Camera-type eye (tissue), 1 donor: ENCODE measurements around the gene H6PD. TPM values are rescaled to one million over a fixed set of nuclear protein-coding genes. Genes with fewer than 3 reads are reported as not detected.

Source experiments
- total RNA-seq: library from RNA; depleted of rRNA; stranded (reverse); fragments of >200 nt; gene quantifications from one replicate; pipeline ENCODE4 v1.2.3, GENCODE V29; 2014

The H6PD gene, protein sequence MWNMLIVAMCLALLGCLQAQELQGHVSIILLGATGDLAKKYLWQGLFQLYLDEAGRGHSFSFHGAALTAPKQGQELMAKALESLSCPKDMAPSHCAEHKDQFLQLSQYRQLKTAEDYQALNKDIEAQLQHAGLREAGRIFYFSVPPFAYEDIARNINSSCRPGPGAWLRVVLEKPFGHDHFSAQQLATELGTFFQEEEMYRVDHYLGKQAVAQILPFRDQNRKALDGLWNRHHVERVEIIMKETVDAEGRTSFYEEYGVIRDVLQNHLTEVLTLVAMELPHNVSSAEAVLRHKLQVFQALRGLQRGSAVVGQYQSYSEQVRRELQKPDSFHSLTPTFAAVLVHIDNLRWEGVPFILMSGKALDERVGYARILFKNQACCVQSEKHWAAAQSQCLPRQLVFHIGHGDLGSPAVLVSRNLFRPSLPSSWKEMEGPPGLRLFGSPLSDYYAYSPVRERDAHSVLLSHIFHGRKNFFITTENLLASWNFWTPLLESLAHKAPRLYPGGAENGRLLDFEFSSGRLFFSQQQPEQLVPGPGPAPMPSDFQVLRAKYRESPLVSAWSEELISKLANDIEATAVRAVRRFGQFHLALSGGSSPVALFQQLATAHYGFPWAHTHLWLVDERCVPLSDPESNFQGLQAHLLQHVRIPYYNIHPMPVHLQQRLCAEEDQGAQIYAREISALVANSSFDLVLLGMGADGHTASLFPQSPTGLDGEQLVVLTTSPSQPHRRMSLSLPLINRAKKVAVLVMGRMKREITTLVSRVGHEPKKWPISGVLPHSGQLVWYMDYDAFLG
- 34.1 TPM for total RNA-seq

DNA sequence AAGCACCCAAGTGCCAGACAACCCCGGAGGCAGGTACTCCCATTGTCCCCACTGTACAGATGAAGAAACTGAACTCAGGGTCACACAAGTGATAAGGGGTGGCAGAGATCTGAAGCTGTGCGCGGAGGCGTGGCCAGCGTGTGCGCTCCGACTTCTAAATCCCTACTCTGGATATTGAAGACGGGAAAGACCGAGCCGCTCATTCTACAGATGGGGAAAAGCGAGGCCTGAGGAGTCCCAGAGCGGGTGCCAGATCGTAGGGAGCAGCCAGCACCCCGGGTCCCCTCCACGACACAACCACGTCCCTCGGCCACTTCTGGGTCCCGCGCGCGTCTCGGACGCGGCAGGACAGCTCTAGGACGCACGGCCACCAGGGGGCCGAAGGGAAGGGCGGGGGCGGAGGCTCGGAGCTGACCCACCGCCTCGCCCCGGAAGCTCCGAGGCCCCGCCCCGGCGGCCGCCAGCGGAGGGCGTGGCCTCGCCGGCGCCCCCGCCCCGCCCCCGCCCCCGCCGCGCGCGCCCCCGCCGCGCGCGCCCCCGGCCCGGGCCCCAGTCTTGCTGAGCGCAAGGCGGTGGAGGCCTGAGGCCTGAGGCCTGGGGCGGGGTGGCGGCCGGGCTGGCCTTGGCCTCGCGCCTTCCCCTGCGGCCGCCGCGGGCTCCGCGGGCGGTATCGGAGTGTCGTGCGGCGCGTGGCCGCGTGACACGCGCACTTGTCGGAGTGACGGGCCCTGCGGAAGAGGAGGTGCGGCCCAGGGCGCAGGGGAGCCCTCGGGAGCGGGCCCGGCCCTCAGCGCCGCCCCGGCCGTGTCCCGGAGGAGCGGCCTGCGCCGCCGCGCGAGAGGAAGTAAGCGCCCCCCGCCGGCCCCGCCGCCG is at the start of gene H6PD:
Gene H6PD (plus strand): TSS at position 552 of the 873 bp plus-strand sequence. CDS start 10,161 bp downstream, outside the sequence.

DNA sequence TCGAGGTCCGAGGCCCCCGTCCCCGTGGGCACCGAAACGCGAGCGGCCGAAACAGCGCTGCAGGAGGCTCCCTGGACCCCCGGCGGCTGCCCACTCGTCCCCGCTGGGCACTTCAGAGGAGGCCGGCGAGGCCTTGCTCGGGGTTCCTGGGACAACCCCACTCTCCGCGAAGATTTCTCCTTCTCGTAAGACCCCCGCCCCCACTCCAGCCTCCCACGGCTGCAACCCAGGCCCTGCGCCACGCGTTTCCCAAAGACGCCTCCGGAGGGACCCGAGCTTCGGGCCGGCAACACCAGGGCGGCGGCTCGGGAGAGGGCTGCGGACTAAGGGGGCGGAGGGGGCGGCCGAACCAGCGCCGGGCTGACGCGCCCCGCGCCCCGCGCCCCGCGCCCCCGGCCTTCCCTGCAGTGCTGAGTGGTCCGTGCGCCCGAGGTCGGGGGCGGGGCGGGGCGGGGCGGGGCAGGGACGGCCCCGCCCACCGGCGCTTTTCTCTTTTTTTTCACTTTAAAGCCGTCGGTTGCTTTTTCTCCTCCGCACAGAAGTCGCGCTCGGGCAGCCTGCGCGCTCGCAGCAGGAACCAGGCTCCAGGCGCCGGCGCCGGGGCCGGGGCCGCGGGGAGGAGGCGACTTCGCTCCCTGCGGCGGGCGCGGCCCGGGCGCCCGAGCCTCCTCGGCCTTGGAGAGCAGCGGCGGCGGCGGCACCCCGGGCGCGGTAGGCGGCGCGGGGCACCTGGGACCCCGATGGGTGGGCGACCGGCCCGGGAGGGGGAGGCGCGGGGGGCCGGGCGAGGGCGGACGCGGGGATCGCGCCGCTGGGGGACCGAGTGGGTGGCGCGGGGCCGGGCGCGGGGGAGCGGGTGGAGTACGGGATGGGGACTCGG is 58.0 kb downstream of the H6PD start, which contains the start of gene SPSB1:
Gene SPSB1 (plus strand): TSS at position 534 of the 880 bp plus-strand sequence. CDS start 62,998 bp downstream, outside the sequence.

Other genes with a start within 250 kb of the H6PD start
- gene SLC2A7, start 208.4 kb upstream of the H6PD start, total RNA-seq, result not detected
- gene SLC2A5, start 165.1 kb upstream of the H6PD start, total RNA-seq, result 3.4 TPM
- gene GPR157, start 105.7 kb upstream of the H6PD start, total RNA-seq, result 2.5 TPM
- 13.0 TPM for gene SPSB1, start 58.1 kb downstream of the H6PD start, total RNA-seq